T-helper 22 cell (primary cell): ENCODE results near the gene RALA.
"Not testable (repeated sequence)": the region's sequence is repeated elsewhere in the genome, so short reads cannot be mapped to it uniquely, and the experiment has no call there.

ENCODE experiments used
- DNase-seq: peaks from one replicate; pipeline ENCODE4 v3.0.0-alpha.2; 2020; ENCODE audit warnings: low read depth

Gene RALA

GRCh38 chr7:39683216-39683845 lies 60.0 kb downstream of the RALA start:
- no peak for DNase-seq

- DNase-seq = no peak
These were observed 63.0 kb downstream of the RALA start for GRCh38 chr7:39686261-39686924.

DNA sequence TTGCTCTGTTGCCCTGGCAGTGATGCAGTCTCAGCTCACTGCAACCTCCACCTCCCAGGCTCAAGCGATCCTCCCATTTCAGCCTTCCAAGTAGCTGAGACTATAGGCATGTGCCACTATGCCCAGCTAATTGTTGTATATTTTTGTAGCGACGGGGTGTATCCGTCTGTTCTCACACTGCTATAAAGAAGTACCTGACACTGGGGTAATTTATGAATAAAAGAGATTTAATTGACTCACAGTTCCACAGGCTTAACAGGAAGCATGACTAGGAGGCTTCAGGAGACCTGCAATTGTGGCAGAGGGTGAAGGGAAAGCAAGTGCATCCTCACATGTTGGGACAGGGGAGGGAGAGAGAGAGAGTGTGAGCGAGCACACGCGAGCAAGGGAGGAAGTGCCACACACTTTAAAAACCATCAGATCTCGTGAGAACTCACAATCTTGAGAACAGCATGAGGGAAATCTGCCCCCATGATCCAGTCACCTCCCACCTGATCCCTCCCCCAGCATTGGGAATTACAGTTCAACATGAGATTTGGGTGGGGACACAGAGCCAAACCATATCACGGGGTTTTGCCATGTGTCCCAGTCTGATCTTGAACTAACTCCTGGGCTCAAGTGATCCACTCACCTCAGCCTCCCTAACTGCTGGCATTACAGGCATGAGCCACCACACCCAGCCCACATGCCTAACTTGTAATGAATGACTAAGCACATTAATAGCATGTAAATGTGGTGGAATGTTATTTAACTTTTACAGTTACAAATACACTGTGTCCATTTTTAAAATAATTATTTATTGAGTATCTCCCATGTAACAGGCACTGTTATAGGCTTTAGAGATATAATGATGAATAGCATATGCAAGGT lies 65.5 kb downstream of the RALA start:
- no peak for DNase-seq

DNA sequence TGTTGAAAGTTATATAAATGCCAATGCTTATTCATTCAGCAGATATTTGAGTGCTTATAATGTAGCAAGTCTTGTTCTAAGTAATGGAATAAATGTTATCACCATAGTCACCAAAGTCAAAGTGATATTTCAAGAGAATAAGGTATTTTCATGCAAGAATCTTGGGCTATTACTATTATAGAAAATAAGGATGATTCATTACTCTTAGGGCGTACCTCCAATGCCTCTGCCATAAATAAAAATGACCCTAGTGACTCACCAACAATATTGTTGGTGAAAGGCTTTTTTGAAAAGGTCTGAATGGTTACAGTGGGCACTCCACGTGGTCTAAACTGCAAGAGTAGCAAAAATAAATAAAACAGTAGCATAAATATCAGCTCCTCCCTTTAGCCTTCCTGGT lies 68.4 kb downstream of the RALA start:
- no peak for DNase-seq

DNA sequence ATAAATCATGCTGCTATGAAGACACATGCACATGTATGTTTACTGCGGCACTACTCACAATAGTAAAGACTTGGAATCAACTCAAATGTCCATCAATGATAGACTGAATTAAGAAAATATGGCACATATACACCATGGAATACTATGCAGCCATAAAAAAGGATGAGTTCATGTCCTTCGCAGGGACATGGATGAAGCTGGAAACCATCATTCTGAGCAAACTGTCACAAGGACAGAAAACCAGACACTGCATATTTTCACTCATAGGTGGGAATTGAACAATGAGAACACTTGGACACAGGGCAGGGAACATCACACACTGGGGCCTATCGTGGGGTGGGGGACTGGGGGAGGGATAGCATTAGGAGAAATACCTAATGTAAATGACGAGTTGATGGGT lies 69.7 kb downstream of the RALA start:
- not testable (repeated sequence) for DNase-seq

- no peak for DNase-seq
These were observed 70.4 kb downstream of the RALA start for GRCh38 chr7:39693812-39694211.

DNA sequence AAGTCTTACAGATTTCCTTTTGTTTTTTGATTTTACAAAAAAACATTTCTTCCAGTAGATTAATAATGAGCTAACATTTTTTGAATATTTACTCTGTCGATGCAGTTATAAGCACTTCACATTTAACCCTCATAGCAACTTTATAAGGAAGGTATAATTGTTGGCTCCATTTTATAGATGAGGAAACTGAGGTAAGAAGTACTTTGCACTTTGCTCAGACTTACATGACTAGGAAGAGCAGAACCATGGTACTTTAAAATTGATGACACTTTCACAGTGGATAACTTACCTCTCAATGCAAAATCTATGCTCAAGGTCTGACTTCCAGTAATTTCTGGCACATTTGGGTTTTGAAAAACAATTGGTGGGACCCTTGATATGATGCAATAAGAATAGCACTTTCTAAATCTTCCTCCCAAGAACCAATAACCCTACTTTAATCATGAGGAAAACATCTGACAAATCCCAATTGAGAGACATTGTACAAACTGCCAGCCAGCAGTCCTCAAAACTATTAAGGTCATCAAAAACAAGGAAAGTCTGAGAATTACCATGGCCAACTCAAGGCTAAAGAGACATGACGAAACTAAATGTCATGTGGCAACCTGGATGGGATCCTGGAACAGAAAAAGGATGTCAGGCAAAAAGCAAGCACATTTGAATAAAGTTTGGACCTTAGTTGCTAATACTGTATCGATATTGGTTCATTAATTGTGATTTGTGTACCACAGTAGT lies 72.6 kb downstream of the RALA start:
- no peak for DNase-seq

GRCh38 chr7:39696631-39697030 lies 73.3 kb downstream of the RALA start:
- no peak for DNase-seq

GRCh38 chr7:39697483-39697882 lies 74.1 kb downstream of the RALA start:
- DNase-seq = no peak

DNA sequence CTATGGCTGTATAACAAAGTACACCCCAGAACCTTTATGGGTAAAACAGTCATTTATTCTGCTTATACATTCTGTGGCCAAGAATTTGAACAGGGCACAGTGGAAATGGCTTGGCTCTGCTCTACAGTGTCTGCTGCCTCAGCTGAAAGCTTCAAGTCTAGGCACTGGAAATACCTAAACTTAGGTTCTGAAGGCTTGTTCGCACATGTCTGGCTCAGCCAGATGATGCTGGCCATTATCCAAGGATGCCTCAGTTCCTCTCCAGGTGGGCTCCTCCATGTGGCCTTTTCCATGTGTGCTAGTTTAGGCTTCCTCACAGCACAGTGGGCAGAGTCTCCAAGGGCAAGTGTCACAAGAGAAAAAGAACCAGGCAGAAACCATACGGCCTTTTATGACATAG lies 76.8 kb downstream of the RALA start:
- no peak for DNase-seq

- no peak for DNase-seq
These were observed 77.6 kb downstream of the RALA start for GRCh38 chr7:39700932-39701331.

GRCh38 chr7:39702133-39702532 lies 78.8 kb downstream of the RALA start:
- DNase-seq = no peak

DNA sequence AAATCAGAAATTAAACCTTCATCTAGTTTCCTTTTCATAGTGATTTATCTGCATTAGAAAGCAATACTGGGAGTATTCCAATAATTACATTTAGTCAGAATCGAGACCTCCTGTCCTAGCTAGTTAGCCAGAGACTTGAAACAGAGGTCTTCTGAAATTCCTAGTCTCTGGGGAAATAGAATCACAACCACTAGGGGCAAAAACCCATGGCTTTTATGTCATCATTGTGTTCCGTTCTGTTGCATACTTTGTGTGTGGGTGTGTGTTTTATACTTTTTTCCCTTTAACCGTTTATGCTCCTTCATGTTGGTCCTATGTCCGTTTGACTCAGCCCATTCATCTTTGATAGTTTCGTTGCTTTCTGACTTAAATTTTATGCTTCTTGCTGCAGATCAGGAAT lies 79.8 kb downstream of the RALA start:
- DNase-seq = no peak

DNA sequence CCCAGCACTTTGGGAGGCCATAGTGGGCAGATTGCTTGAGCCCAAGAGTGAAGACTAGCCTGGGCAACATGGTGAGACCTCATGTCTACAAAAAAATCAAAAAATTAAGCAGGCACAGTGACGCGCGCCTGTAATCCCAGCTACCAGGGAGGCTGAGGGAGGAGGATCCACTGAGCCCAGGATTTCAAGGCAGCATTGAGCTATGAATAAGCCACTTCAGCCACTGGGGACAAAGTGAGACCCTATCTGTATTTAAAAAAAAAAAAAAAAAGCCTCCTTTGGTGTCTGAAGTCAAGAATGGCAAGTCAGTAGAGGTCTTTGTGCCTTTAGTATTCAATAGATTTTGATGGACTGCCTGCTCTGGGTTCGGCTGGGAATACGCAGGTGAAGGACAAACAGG lies 85.7 kb downstream of the RALA start:
- no peak for DNase-seq

DNA sequence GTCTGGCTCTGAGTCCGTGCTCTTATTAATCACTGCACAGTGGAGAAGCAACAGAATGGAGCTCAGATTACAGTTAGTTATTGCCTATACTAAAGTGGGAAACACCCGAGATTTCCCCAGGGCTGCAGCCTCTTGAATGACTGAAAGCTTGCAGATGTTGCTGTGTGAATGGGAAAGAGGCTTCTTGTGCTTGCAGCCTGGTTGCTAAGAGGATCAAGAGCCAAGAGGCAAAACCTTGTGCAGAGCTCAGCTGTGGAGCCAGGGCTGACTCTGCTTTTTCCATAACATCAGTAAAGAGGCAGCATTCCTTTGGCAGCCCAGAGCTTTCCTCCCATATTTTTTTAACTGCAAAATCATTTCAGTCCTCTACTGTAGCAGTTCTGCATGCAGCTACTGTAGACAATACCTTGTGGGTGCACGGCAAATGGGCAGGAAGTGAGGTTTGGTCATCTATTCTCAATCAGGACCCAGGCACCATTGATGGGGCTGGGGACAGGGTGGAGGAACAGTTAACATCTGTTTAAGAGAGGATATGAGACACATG lies 86.5 kb downstream of the RALA start:
- DNase-seq = no peak

- DNase-seq = no peak
These were observed 89.4 kb downstream of the RALA start for GRCh38 chr7:39712751-39713150.

DNA sequence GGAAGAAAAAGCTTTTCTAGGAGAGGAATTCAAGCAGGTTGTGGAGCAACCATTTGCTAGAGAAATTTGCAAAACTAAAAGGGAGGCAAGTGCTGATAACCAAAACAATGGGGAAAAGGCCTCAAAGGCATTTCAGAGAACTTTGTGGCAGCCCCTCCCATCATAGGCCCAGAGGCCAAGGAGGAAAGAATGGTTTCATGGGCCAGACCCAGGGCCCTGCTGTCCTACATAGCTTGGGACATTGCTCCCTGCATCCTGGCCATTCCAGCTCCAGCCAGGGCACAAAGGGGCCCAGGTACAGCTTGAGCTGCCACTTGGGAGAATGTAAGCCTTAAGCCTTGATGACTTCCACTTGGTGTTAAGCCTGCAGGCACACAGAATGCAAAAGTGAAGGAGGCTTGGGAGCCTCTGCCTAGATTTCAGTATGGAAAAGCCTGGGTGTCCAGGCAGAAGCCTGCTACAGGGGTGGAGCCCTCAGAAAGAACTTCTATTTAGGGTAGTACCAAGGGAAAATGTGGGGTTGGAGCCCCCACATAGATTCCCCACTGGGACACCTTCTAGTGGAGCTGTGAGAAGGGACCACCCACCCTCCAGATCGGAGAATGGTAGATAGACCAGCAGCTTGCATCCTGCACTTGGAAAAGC lies 91.2 kb downstream of the RALA start:
- DNase-seq = no peak

- no peak for DNase-seq
These were observed 97.2 kb downstream of the RALA start for GRCh38 chr7:39720586-39720985.

GRCh38 chr7:39721345-39721744 lies 98.0 kb downstream of the RALA start:
- DNase-seq = no peak

- no peak for DNase-seq
These were observed 98.7 kb downstream of the RALA start for GRCh38 chr7:39721919-39722597.
